ENCODE data around the gene UBE2D3.

The UBE2D3 gene

DNA sequence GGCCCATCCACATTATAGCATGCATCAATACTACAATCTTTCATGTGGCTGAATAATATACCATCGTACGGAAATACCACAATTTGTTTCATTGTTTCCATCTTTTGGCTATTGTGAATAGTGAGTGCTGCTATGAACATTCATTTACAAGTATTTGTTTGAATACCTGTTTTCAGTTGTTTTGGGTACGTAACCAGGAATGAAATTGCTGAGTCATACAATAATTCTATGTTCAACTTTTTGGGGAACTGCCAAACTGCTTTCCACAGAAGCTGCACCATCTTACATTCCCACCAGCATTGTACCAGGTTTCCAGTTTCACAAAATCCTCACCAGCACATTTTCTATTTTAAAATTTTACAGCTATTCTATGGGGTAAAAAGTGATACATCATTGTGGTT lies 38.0 kb downstream of the UBE2D3 start:
- DNase-seq (ENCODE audit: low read depth) = no peak

- DNase-seq (ENCODE audit: low read depth) = no peak
These were observed 39.4 kb downstream of the UBE2D3 start for GRCh38 chr4:102787944-102788343.

GRCh38 chr4:102787096-102787881 lies 40.1 kb downstream of the UBE2D3 start:
- no peak for DNase-seq (ENCODE audit: low read depth)

DNA sequence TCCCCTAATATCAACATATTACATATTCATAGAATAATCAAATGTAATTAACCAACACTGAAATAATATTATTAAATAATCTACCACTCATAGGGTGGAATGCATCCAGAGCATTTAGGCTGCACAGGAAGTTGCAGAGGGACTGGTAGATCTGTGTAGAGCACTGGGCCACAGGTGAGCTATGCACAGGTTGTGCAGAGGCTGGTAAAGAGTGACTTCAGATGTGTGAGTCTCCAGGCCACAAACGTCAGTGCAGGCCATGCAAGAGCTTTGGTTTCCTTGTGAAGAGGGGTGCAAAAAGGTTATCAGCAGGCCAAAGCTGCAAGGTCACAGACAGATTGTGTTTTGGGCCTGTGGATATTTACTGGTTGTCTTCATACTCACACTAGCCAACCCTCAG lies 41.1 kb downstream of the UBE2D3 start:
- no peak for DNase-seq (ENCODE audit: low read depth)

GRCh38 chr4:102783006-102783405 lies 44.3 kb downstream of the UBE2D3 start:
- no peak for DNase-seq (ENCODE audit: low read depth)

DNA sequence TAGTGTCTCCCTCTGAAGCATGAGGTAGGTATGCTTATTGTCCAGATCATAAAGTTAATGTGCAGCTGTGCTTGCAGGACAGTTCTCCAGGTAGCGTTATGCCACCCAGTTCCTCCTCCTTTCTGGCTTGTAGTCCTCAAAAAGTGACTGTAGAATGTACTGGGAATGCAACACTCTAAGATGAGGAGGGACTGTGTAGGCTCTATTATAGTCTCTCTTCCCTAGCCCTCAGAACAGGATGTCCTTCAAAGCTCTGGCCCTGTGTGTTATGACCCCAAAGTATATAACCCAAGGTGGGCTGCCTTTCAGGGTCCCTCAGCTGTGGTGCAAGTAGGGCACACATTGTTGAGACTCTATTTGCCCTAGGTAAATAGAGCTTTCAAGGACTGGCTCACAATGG lies 45.8 kb downstream of the UBE2D3 start:
- no peak for DNase-seq (ENCODE audit: low read depth)

DNA sequence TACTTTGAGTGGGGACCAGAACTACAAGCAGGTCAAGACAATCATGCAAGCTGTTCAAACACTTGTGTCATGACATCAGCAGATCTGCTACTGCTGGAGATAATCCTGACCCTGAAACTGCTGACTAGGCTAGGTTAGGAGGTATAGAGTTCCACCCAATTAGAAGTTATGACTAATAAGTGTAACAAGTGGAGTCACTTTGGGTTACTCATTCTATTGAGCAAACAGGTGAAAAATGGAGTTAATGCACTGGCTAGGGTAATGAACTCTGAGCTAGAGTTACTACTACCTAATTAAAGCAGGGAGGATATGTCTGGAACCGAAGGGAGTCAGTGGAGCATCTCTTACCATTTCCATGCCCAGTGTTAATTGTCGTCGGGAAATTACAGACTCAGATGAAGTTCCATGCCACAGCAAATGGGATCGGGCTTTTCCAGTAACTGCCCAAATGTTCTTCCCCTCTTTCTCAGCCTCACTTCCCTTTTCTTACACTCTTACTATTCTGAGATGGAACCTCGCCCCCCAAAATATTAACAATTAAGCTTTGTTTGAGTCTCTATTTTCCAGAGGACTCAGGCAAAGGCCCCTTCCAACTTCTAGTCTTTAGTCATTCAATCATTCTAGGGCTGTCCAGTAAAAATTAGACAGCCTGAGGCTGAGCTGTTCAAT lies 46.7 kb downstream of the UBE2D3 start:
- no peak for DNase-seq (ENCODE audit: low read depth)

GRCh38 chr4:102779204-102779603 lies 48.1 kb downstream of the UBE2D3 start:
- no peak for DNase-seq (ENCODE audit: low read depth)

DNA sequence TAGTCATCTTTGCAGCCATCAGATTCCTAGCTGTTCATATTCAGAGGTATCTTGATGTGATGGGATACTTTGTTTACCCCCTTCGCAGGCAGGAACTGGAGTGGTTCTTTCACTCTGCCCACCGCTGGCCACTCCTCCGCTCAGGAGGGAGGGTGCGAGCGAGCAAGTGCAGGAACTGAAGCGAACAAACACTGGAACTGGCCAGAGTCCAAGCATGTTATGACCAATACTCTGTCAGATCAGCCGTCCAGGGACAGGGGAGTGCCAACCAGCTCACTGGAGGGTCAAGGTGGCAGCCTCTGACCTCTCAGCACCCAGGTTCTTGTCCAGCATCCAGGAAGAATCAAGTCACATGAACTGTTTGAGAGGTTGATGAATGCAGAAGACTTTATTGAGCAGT lies 48.6 kb downstream of the UBE2D3 start:
- no peak for DNase-seq (ENCODE audit: low read depth)

DNA sequence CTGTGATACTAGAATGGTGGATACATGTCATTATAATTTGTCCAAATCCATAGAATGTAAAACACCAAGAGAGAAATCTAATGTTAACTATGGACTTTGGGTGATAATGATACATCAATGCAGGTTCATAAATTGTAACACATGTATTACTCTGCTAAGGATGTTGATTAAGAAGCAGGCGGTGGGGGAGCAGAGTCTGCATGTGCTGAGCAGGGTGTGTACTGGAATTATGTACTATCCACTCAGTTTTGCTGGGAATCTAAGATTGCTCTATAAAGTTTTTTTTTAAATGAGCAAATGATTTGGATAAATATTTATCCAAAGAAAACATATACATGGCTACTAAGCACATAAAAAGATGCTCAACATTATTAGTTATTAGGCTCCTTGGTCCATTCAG lies 51.5 kb downstream of the UBE2D3 start:
- DNase-seq (ENCODE audit: low read depth) = no peak

GRCh38 chr4:102774254-102774653 lies 53.1 kb downstream of the UBE2D3 start:
- DNase-seq (ENCODE audit: low read depth) = no peak

DNA sequence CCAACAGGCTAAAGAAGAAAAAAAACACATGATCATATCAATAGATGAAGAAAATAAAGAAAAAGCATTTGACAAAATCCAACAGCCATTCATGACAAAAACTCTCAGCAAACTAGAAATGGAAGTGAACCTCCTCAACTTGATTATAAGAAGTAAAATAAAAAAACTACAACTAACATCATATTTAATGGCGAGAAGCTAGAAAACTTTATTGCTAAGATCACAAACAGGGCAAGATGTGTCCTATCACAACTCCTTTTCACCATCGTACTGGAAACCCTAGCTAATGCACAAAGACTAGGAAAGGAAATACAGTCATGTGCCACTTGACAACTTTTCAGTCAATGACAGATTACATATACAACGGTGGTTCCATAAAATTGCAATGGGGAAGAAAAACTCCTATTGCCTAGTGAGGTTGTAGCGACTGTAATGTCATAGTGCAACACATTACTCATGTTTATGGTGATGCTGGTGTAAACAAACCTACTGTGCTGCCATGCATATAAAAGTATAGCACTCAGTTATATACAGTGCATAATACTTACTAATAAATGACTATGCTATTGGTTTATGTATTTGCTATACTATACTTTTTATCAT lies 54.5 kb downstream of the UBE2D3 start:
- DNase-seq (ENCODE audit: low read depth) = no peak

DNA sequence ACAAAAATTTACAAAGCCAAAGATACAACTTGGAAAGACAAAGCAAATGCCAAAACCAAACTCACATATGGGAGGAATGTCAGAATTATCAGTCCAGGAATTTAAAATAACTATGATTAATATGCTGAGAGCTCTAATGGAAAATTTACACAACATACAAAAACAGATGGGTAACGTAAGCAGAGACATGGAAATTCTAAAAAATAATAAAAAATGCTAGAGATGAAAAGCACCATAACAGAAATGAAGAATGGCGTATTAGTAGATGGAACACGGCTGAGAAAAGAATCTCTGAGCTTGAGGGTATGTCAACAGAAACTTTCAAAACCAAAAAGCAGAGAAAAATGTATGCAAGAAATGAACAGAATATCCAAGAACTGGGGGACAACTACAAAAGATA lies 62.5 kb downstream of the UBE2D3 start:
- no peak for DNase-seq (ENCODE audit: low read depth)

- DNase-seq (ENCODE audit: low read depth) = no peak
These were observed 65.4 kb downstream of the UBE2D3 start for GRCh38 chr4:102761906-102762305.

GRCh38 chr4:102761296-102761701 lies 66.1 kb downstream of the UBE2D3 start:
- peak; percentile 2 for DNase-seq (ENCODE audit: low read depth)

- peak; percentile 72 for DNase-seq (ENCODE audit: low read depth)
These were observed 66.6 kb downstream of the UBE2D3 start, which contains the start of gene MANBA for GRCh38 chr4:102760645-102761295. Gene MANBA, minus strand, starts transcription at chr4:102760968. Its CDS starts 74 bp downstream, at chr4:102760894.

DNA sequence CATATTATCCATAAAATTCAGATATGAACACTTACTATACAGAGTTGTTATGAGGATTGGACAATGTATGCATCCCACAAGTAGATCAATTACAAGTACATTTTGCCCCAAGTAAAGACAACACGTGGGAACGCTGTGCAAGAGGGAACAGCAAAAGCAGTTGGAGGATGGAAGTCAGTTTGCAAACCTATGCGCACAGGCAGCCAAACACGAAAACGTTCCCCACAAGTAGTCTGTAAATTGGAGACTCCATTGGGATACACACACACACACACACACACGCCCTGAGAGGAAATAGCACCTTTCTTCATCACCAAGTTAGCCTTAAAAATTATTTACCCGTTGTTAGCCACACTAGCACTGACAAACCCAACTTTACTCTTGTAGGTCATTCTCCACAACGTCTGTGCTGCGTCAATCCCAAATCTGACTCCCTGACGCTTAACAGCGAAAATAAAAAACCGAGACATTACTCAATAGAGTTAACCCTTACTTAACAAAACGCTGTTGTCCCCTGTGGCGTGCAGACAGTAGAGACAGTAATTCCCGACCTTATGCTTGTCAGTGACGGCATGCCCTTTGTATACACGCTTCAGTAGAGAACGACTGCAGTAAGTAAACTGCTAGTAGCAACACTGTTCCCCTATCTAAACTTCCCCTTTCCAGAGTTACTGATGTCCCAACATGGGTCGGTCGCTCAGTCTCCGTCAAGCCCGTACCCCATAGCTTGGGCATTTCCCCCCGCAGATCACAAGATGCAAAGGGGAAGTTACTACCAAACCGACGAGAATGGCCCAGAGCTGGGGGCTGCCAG lies 67.3 kb downstream of the UBE2D3 start:
- DNase-seq (ENCODE audit: low read depth) = peak; percentile 12

- DNase-seq (ENCODE audit: low read depth) = no peak
These were observed 68.8 kb downstream of the UBE2D3 start for GRCh38 chr4:102758241-102759160.

DNA sequence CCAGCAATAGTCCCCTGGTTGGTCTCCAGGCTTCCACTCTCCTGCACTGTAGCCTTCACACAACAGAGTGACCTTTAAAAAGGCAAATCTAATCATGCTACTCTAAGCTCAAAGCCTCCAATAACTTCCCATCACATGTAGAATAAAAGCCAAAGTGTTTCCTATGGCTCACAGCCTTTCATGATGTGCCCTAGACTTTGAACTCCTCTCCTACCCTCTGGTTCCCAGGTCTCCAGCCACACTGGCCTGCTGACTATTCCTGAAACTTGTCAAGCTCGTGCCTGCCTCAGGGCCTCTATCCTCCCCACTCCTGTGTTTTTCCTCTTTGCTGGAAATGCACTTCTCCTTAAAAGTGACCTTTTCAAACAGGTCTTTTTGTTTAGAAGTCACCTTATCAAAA lies 69.7 kb downstream of the UBE2D3 start:
- DNase-seq (ENCODE audit: low read depth) = no peak

DNA sequence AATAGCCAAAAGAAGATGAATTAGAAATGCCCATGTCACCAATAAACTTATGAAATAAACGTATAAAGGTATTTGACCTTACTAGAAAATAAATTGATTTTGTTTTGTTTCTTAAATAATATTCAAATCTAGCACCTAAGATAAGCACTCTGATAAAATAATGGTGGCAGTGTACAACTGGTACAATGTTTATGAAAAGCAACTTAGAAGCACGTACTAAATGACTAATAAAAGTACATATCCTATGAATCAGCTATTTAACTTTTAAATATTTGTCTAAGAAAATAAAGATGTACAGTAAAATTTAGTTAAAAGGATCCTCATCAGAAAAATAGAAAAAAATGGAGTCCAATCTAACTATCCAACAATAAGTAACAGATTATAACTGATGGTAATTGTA lies 73.3 kb downstream of the UBE2D3 start:
- DNase-seq (ENCODE audit: low read depth) = no peak

GRCh38 chr4:102751941-102752340 lies 75.4 kb downstream of the UBE2D3 start:
- no peak for DNase-seq (ENCODE audit: low read depth)
